Measurements from ENCODE around the gene FBLN7. TPM values are rescaled to one million over a fixed set of nuclear protein-coding genes. Genes with fewer than 3 reads are reported as not detected.

Gene FBLN7
- total and polyA plus RNA-seq, 8 donors, result 2.6 to 19.1 (median 13.3) TPM

DNA sequence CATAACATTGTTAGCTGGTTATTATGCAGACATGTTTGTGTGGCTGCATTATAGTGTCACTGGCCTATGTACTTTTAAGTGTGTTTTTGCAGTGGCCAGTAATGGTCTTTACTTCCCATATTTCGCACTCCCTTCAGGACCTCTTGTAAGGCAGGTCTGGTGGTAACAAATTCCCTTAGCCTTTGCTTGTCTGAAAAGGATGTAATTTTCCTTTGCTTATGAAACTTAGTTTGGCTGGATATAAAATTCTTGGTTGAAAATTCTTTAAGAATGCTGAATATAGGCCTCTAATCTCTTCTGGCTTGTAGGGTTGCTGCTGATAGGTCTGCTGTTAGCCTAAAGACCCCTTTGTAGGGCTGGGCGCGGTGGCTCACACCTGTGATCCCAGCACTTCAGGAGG, 82.0 kb downstream of the FBLN7 start:
- no peaks in the 10 kb centered on the region for H3K4me1 ChIP-seq
- intact Hi-C loops (cut with DNase I), result no loop called here
- peaks cover 0 to 40% of the 10 kb centered on the region in 2 donors for H3K36me3 ChIP-seq
- H3K4me3 ChIP-seq, result no peak overlapping the region
- DNase-seq (no peak), ATAC-seq (no peak)
- TF ChIP-seq, protein P1, sequence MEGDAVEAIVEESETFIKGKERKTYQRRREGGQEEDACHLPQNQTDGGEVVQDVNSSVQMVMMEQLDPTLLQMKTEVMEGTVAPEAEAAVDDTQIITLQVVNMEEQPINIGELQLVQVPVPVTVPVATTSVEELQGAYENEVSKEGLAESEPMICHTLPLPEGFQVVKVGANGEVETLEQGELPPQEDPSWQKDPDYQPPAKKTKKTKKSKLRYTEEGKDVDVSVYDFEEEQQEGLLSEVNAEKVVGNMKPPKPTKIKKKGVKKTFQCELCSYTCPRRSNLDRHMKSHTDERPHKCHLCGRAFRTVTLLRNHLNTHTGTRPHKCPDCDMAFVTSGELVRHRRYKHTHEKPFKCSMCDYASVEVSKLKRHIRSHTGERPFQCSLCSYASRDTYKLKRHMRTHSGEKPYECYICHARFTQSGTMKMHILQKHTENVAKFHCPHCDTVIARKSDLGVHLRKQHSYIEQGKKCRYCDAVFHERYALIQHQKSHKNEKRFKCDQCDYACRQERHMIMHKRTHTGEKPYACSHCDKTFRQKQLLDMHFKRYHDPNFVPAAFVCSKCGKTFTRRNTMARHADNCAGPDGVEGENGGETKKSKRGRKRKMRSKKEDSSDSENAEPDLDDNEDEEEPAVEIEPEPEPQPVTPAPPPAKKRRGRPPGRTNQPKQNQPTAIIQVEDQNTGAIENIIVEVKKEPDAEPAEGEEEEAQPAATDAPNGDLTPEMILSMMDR (IDR thresholded peaks at IDR 0.05), result no peak
- H3K27ac ChIP-seq, result no peak overlapping the region
- peaks cover 0 to 7% of the 10 kb centered on the region in 2 donors for H3K9me3 ChIP-seq
- H3K27me3 ChIP-seq, result no peaks in the 10 kb centered on the region

GRCh38 chr2:112220831-112221230, 82.6 kb downstream of the FBLN7 start:
- intact Hi-C loops (cut with DNase I), result no loop called here
- H3K4me1 ChIP-seq, result no peaks in the 10 kb centered on the region
- H3K4me3 ChIP-seq, result no peak overlapping the region
- TF ChIP-seq, protein P1 (IDR thresholded peaks at IDR 0.05), result no peak
- no peaks in the 10 kb centered on the region for H3K27me3 ChIP-seq
- no peak overlapping the region for H3K27ac ChIP-seq
- no peak for ATAC-seq
- H3K9me3 ChIP-seq, result peaks cover 0 to 7% of the 10 kb centered on the region in 2 donors
- H3K36me3 ChIP-seq, result peaks cover 0 to 41% of the 10 kb centered on the region in 2 donors
- DNase-seq, result no peak

DNA sequence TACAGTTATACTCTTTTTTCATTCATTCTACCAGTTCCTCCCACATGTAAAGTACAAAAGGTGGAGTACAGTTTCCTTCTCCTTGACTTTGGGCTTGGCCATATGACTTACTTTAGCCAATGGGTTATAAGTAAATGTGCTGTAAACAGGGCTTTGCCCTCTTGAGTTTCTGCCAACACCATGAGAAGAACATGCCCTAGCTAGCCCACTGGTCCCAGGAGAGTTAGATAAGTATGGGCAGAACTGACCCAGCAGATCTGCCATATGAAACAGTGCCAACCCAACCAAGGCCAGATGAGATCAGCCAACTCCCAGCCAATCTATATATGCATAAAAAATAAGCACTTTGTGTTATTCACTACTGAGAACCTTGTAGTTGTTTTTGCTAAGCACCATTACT, 91.2 kb downstream of the FBLN7 start:
- Histone ChIP-seq H3K27me3 (no peaks in the 10 kb centered on the region), H3K4me1 (no peaks in the 10 kb centered on the region), H3K9me3 (no peaks in the 10 kb centered on the region), H3K4me3 (no peak overlapping the region), H3K36me3 (peaks cover 0 to 51% of the 10 kb centered on the region in 2 donors), H3K27ac (no peak overlapping the region)
- TF ChIP-seq, protein P1 (IDR thresholded peaks at IDR 0.05), result no peak
- intact Hi-C loops (cut with DNase I), result no loop called here
- DNase-seq (no peak), ATAC-seq (no peak)

DNA sequence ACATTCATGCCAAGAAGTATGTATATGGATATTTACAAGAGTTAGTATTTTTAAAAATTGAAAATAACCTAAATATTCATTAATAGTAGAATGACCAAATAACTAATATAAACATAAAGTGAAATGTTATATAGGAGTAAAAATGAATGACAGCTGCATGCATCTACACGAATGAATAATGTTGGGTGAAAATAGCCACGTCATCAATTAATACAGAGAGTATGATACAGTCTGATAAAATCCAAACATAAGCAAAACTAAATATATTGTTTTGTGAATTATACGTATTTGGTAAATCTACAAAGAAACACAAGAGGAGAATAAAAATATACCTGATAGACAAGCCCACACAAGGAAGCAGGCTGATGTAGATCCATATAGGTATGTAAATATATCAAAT, 92.2 kb downstream of the FBLN7 start:
- Histone ChIP-seq H3K4me1 (no peaks in the 10 kb centered on the region), H3K9me3 (no peaks in the 10 kb centered on the region), H3K27me3 (no peaks in the 10 kb centered on the region), H3K4me3 (no peak overlapping the region), H3K36me3 (peaks cover 0 to 53% of the 10 kb centered on the region in 2 donors), H3K27ac (no peak overlapping the region)
- TF ChIP-seq, protein P1 (IDR thresholded peaks at IDR 0.05), result no peak
- no peak for ATAC-seq
- intact Hi-C loops (cut with DNase I), result no loop called here
- DNase-seq, result no peak

Other genes with a start within 250 kb of the FBLN7 start
- gene MERTK, start 239.8 kb upstream of the FBLN7 start, total RNA-seq, result 10 to 100 TPM; 21.5 to 42.8 TPM
- 10 to 100 TPM; 15.3 to 21.8 (median 18.4) TPM for gene MERTK, start 239.8 kb upstream of the FBLN7 start, polyA plus RNA-seq (ENCODE audit: insufficient read length in 6 of 6)
- 10 to 100 TPM; 32.2 to 36.8 TPM for gene TMEM87B, start 83.1 kb upstream of the FBLN7 start, total RNA-seq
- 10 to 100 TPM; 24.6 to 31.2 (median 27.3) TPM for gene TMEM87B, start 83.1 kb upstream of the FBLN7 start, polyA plus RNA-seq (ENCODE audit: insufficient read length in 6 of 6)
- 1 to 10 TPM; 4.5 to 6.8 TPM for gene ZC3H8, start 116.7 kb downstream of the FBLN7 start, total RNA-seq
- gene ZC3H8, start 116.7 kb downstream of the FBLN7 start, polyA plus RNA-seq (ENCODE audit: insufficient read length in 6 of 6), result 10 to 100 TPM; 17.3 to 29.4 (median 23.1) TPM
- 1 to 10 TPM; 8.7 to 10.0 TPM for gene ZC3H6, start 137.2 kb downstream of the FBLN7 start, total RNA-seq
- 10 to 100 TPM in 2 of 6 donors, 1 to 10 TPM in 4; 8.2 to 11.9 (median 9.8) TPM for gene ZC3H6, start 137.2 kb downstream of the FBLN7 start, polyA plus RNA-seq (ENCODE audit: insufficient read length in 6 of 6)

Data from left lung (tissue), 10 donors.